ENCODE results near the gene PLOD2. TPM values are rescaled to one million over a fixed set of nuclear protein-coding genes. Genes with fewer than 3 reads are reported as not detected.
A peak's percentile ranks its signal among the peaks of the same experiment; 100 is the strongest.

The PLOD2 gene
- total and polyA plus RNA-seq, 2 of the 8 experiments (the other 6 are each of a cell fraction or from before 2014, with no cell fraction given): 4.0 to 28.7 TPM

- Histone ChIP-seq H2BK15ac (ENCODE audit: low read length) (no peak overlapping the region), H3K14ac (ENCODE audit: insufficient read length) (no peak overlapping the region), H2BK20ac (ENCODE audit: low read length) (no peak overlapping the region), H4K8ac (ENCODE audit: extremely low read depth, insufficient read depth, low read length) (no peak overlapping the region), H3K36me3 (ENCODE audit: control insufficient read depth in 2 of 4, insufficient read depth in 4 of 4, low read length in 3 of 4) (no peaks in the 10 kb centered on the region), H3K4me2 (ENCODE audit: insufficient read depth in 1 of 2, low read depth in 2 of 2, low read length in 2 of 2) (no peak overlapping the region), H4K91ac (replicated peaks; ENCODE audit: insufficient read length, low read length) (no peak overlapping the region), H3K4me1 (replicated peaks in 1 of 4; ENCODE audit: control insufficient read depth in 3 of 4, insufficient read depth in 4 of 4, low read length in 3 of 4) (peaks cover 0 to 4% (median 1%) of the 10 kb centered on the region in 4 experiments; a peak in 2 of 7 replicates), H2AK5ac (ENCODE audit: low read depth, low read length) (no peak overlapping the region), H2BK12ac (ENCODE audit: low read depth, low read length) (no peak overlapping the region), H3K56ac (replicated peaks; ENCODE audit: insufficient read length, low read depth, low read length) (no peak overlapping the region), H3K9me3 (ENCODE audit: insufficient read depth in 2 of 2, low read depth in 1 of 2, low read length in 1 of 2) (no peaks in the 10 kb centered on the region), H3K27ac (ENCODE audit: low read depth, low read length) (no peak overlapping the region), H4K20me1 (replicated peaks in 1 of 2; ENCODE audit: control insufficient read depth in 1 of 2, insufficient read depth in 2 of 2, low read length in 2 of 2) (no peaks in the 10 kb centered on the region), H3K79me2 (ENCODE audit: control insufficient read depth in 1 of 2, insufficient read depth in 2 of 2, low read length in 2 of 2) (peaks cover 0 to 3% of the 10 kb centered on the region in 2 experiments; a peak in 1 of 4 replicates), H3K27me3 (replicated peaks in 1 of 4; ENCODE audit: control insufficient read depth in 3 of 4, extremely low read depth in 1 of 4, insufficient read depth in 3 of 4, low read length in 3 of 4) (peaks cover 0 to 6% (median 1%) of the 10 kb centered on the region in 4 experiments; a peak in 3 of 7 replicates), H3K18ac (ENCODE audit: extremely low read depth, low read length) (no peak overlapping the region), H3K23me2 (ENCODE audit: low read depth, low read length) (peaks cover 11% of the 10 kb centered on the region), H3K79me1 (ENCODE audit: low read depth, low read length) (no peaks in the 10 kb centered on the region), H2BK5ac (ENCODE audit: low read depth, low read length) (no peak overlapping the region), H3K4ac (replicated peaks; ENCODE audit: insufficient read length, low read depth, low read length) (no peak overlapping the region), H2BK120ac (replicated peaks; ENCODE audit: low read depth, low read length) (no peak overlapping the region), H4K5ac (ENCODE audit: insufficient read length, low read depth, low read length) (no peak overlapping the region), H3K23ac (ENCODE audit: insufficient read length) (no peak overlapping the region), H3K4me3 (ENCODE audit: extremely low read depth in 1 of 4, insufficient read depth in 2 of 4, low read depth in 3 of 4, low read length in 4 of 4) (no peak overlapping the region), H2AFZ (ENCODE audit: low read length) (0 out of 2 replicates have a peak overlapping the region, but pooled peaks have one; percentile 82), H3K9ac (replicated peaks in 1 of 4; ENCODE audit: extremely low read depth in 1 of 4, low read depth in 3 of 4, low read length in 3 of 4) (no peak overlapping the region)
- no peak for DNase-seq (ENCODE audit: low read depth in 1 of 2, low spot score in 2 of 2)
- POLR2A ChIA-PET (ENCODE audit: partially characterized antibody): no interaction called here
- FAIRE-seq: no peak
- CTCF ChIA-PET (ENCODE audit: partially characterized antibody): interaction anchor here (0.9 to 1.5 kb wide), 2 partner anchors 13 to 26 kb away, joined by 4 to 6 read pairs; no protein-coding TSS in a partner anchor
- no peak for TF ChIP-seq TAF1 (IDR thresholded peaks at IDR 0.05; ENCODE audit: low read depth, low read length)
- no peak for TF ChIP-seq SP2 (IDR thresholded peaks at IDR 0.05; ENCODE audit: low read length)
- TF ChIP-seq PHF8 (conservative IDR thresholded peaks at IDR 0.05; ENCODE audit: low read depth, low read length): no peak
- TF ChIP-seq RXRA (IDR thresholded peaks at IDR 0.05; ENCODE audit: insufficient read depth, low read depth, low read length): no peak
- TF ChIP-seq GABPA (IDR thresholded peaks at IDR 0.05; ENCODE audit: borderline replicate concordance, insufficient read depth, low read length): no peak
- no peak for TF ChIP-seq CHD2 (IDR thresholded peaks at IDR 0.05; ENCODE audit: low read length)
- no peak for TF ChIP-seq ATF3 (IDR thresholded peaks at IDR 0.05; ENCODE audit: insufficient read depth, low read depth, low read length)
- TF ChIP-seq SIRT6 (IDR thresholded peaks at IDR 0.05; ENCODE audit: low read length): no peak
- no peak for TF ChIP-seq E2F6 (IDR thresholded peaks at IDR 0.05)
- no peak for TF ChIP-seq NANOG (IDR thresholded peaks at IDR 0.05; ENCODE audit: insufficient read depth, low read depth, low read length, poor library complexity, severe bottlenecking)
Observed at GRCh38 chr3:146164506-146164905, 3.5 kb upstream of the PLOD2 start.

Measured in H1 (cell line).